ENCODE measurements around the gene TBC1D14.

TBC1D14 gene

DNA sequence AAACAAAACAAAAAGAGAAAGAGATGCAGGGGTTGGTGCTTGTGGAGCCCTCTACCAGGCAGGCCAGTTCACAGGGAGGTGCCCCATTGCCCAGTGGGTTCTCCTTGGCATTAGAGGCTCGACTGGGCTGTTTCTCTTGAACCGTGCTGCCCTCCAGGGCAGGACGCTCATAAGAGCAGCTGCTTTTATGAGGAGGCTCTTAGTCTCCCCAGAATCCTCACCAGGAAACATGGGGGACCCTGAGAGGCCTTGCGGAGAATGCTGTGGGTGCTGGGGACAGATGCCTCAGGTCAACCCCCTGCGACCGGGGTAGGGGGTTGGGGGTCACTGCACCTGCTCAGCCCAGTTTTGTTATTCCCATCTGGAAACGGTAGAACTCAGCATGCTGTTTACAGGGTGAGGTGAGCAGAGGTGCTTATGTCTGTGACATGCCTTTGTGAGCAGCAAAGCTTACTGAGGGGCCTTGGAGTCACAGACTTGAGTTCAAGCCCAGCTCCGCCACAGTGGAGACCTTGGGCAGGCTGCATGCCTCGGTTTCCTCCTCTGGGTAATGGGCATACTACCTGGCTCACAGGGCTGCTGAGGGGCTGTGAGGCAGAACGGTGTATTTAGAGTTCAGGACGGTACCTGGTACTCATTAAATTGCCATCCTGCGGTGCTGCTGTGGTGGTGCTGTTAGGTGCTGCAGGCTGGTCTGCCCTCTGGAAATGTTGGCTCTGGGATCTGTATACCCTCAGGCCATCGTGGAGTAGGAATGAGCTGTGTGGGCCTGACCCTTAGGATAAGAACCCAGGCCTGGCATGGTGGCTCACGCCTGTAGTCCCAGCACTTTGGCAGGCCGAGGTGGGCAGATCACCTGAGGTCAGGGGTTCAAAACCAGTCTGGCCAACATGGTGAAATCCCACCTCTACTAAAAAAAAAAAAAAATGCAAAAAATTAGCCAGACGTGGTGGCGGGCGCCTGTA, 5.7 kb downstream of the TBC1D14 start:
- Histone ChIP-seq H2BK12ac (ENCODE audit: low read length) (peak overlapping the region; percentile 6), H2AFZ (ENCODE audit: insufficient read depth, low read length, poor library complexity) (no peak overlapping the region), H3K4me1 (ENCODE audit: control insufficient read depth in 1 of 2, insufficient read depth in 2 of 2, low read length in 2 of 2) (peaks cover 27 to 32% of the 10 kb centered on the region in 2 experiments), H3K4ac (ENCODE audit: low read depth, low read length) (peak overlapping the region; percentile 12), H4K12ac (ENCODE audit: low read depth, low read length) (no peak overlapping the region), H3K4me2 (ENCODE audit: low read length) (no peak overlapping the region), H3K18ac (ENCODE audit: low read length) (no peak overlapping the region), H3K4me3 (ENCODE audit: low read depth, low read length) (no peak overlapping the region), H2BK120ac (ENCODE audit: insufficient read depth, low read length, poor library complexity) (no peak overlapping the region), H2AK5ac (ENCODE audit: low read length) (peak overlapping the region; percentile 21), H2BK5ac (ENCODE audit: low read depth, low read length, poor library complexity) (no peak overlapping the region), H4K91ac (ENCODE audit: low read depth, low read length) (peak overlapping the region; percentile 55), H3K14ac (ENCODE audit: low read length) (no peak overlapping the region), H3K9ac (ENCODE audit: low read length) (no peak overlapping the region), H3K36me3 (ENCODE audit: control insufficient read depth in 1 of 2, insufficient read depth in 2 of 2, low read length in 2 of 2) (no peaks in the 10 kb centered on the region), H3K79me2 (ENCODE audit: control insufficient read depth, insufficient read depth, low read length, poor library complexity) (peaks cover 4% of the 10 kb centered on the region), H3K9me3 (ENCODE audit: insufficient read depth, low read depth, low read length) (no peaks in the 10 kb centered on the region), H3K23ac (ENCODE audit: low read length) (no peak overlapping the region), H3K79me1 (ENCODE audit: low read length) (peaks cover 6% of the 10 kb centered on the region), H3K27ac (ENCODE audit: low read depth, low read length) (no peak overlapping the region), H3K27me3 (ENCODE audit: insufficient read depth, low read length) (no peaks in the 10 kb centered on the region), H4K8ac (ENCODE audit: low read depth, low read length) (no peak overlapping the region)
- DNase-seq, result peak in 1 of 2 donors; percentile 63
- no CpG with 5 or more reads among the region's 18 CpGs for WGBS (ENCODE audit: extremely low coverage, insufficient coverage, insufficient read length)

GRCh38 chr4:6916069-6916586, 6.5 kb downstream of the TBC1D14 start:
- peak overlapping the region; percentile 35 for H4K8ac ChIP-seq (ENCODE audit: low read depth, low read length)
- peak overlapping the region; percentile 22 for H3K18ac ChIP-seq (ENCODE audit: low read length)
- no peak overlapping the region for H4K12ac ChIP-seq (ENCODE audit: low read depth, low read length)
- no peaks in the 10 kb centered on the region for H3K36me3 ChIP-seq (ENCODE audit: control insufficient read depth in 1 of 2, insufficient read depth in 2 of 2, low read length in 2 of 2)
- no peak overlapping the region for H3K9ac ChIP-seq (ENCODE audit: low read length)
- no peak overlapping the region for H3K23ac ChIP-seq (ENCODE audit: low read length)
- H2BK12ac ChIP-seq (ENCODE audit: low read length), result peak overlapping the region; percentile 56
- no peaks in the 10 kb centered on the region for H3K79me2 ChIP-seq (ENCODE audit: control insufficient read depth, insufficient read depth, low read length, poor library complexity)
- peak overlapping the region; percentile 64 for H2BK120ac ChIP-seq (ENCODE audit: insufficient read depth, low read length, poor library complexity)
- no peaks in the 10 kb centered on the region for H3K9me3 ChIP-seq (ENCODE audit: insufficient read depth, low read depth, low read length)
- peaks cover 6% of the 10 kb centered on the region for H3K79me1 ChIP-seq (ENCODE audit: low read length)
- H4K91ac ChIP-seq (ENCODE audit: low read depth, low read length), result peak overlapping the region; percentile 80
- peaks cover 22 to 30% of the 10 kb centered on the region in 2 experiments for H3K4me1 ChIP-seq (ENCODE audit: control insufficient read depth in 1 of 2, insufficient read depth in 2 of 2, low read length in 2 of 2)
- H3K4me2 ChIP-seq (ENCODE audit: low read length), result no peak overlapping the region
- peak overlapping the region; percentile 66 for H3K27ac ChIP-seq (ENCODE audit: low read depth, low read length)
- whole genome bisulfite sequencing (ENCODE audit: extremely low coverage, insufficient coverage, insufficient read length), result no CpG with 5 or more reads among the region's 12 CpGs
- H3K4me3 ChIP-seq (ENCODE audit: low read depth, low read length), result no peak overlapping the region
- H2BK5ac ChIP-seq (ENCODE audit: low read depth, low read length, poor library complexity), result no peak overlapping the region
- no peak overlapping the region for H2AK5ac ChIP-seq (ENCODE audit: low read length)
- no peaks in the 10 kb centered on the region for H3K27me3 ChIP-seq (ENCODE audit: insufficient read depth, low read length)
- no peak overlapping the region for H2AFZ ChIP-seq (ENCODE audit: insufficient read depth, low read length, poor library complexity)
- peak overlapping the region; percentile 62 for H3K14ac ChIP-seq (ENCODE audit: low read length)
- H3K4ac ChIP-seq (ENCODE audit: low read depth, low read length), result no peak overlapping the region
- no peak for DNase-seq

DNA sequence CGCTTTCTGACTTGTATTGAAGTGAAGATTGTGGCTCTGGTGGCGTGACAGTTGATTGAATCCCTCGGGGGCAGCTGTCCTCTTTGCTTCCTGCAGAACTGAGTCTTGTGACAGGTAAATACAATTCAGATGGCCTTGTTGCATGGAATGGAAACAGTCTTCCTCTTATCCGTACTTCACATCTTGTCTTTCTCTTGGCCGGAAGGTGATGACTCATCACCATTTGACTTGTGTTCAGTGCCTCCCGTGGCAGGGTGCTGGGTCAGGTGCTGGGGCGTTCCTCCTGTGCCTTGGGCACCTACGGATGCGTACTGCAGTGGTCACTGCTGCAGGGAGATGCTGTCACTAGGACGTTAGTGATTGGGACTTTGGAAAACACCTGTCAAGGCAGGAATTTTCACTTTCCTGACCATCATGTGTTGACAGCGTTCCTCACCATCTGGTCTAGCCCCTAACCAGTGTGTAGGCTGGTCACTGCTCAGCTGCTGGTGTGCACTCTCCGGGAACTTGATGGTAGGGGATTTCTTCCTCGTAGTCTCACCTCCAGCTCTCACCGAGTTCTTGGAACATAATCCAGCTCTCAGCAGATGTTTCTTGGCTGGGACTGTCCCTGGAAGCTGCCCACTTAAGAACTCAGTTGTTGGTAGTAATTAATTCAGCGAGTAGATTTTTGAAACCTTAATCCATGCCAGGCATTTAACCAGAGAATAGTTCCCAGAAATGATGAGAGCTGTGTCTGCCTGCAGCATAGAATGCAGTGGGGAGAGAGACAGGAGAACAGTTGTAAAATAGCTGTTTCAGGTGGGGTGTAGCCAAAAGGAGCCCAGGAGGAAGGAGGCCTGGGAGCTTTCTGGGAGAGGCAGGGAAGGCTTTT, 7.2 kb downstream of the TBC1D14 start:
- no peak overlapping the region for H2AFZ ChIP-seq (ENCODE audit: insufficient read depth, low read length, poor library complexity)
- no peak overlapping the region for H3K9ac ChIP-seq (ENCODE audit: low read length)
- no peaks in the 10 kb centered on the region for H3K9me3 ChIP-seq (ENCODE audit: insufficient read depth, low read depth, low read length)
- no peak overlapping the region for H3K4me2 ChIP-seq (ENCODE audit: low read length)
- H2BK12ac ChIP-seq (ENCODE audit: low read length), result no peak overlapping the region
- no peaks in the 10 kb centered on the region for H3K79me2 ChIP-seq (ENCODE audit: control insufficient read depth, insufficient read depth, low read length, poor library complexity)
- no peak overlapping the region for H2BK120ac ChIP-seq (ENCODE audit: insufficient read depth, low read length, poor library complexity)
- H3K27ac ChIP-seq (ENCODE audit: low read depth, low read length), result peak overlapping the region; percentile 66
- H3K79me1 ChIP-seq (ENCODE audit: low read length), result peaks cover 6% of the 10 kb centered on the region
- WGBS (ENCODE audit: extremely low coverage, insufficient coverage, insufficient read length), result no CpG with 5 or more reads among the region's 15 CpGs
- no peak overlapping the region for H3K4me3 ChIP-seq (ENCODE audit: low read depth, low read length)
- no peak overlapping the region for H3K23ac ChIP-seq (ENCODE audit: low read length)
- peak; percentile 76 to 83 for DNase-seq
- no peak overlapping the region for H4K12ac ChIP-seq (ENCODE audit: low read depth, low read length)
- H3K14ac ChIP-seq (ENCODE audit: low read length), result no peak overlapping the region
- no peak overlapping the region for H2BK5ac ChIP-seq (ENCODE audit: low read depth, low read length, poor library complexity)
- H3K4ac ChIP-seq (ENCODE audit: low read depth, low read length), result no peak overlapping the region
- H4K8ac ChIP-seq (ENCODE audit: low read depth, low read length), result no peak overlapping the region
- peak overlapping the region; percentile 1 for H4K91ac ChIP-seq (ENCODE audit: low read depth, low read length)
- no peaks in the 10 kb centered on the region for H3K36me3 ChIP-seq (ENCODE audit: control insufficient read depth in 1 of 2, insufficient read depth in 2 of 2, low read length in 2 of 2)
- H3K27me3 ChIP-seq (ENCODE audit: insufficient read depth, low read length), result no peaks in the 10 kb centered on the region
- no peak overlapping the region for H2AK5ac ChIP-seq (ENCODE audit: low read length)
- H3K18ac ChIP-seq (ENCODE audit: low read length), result no peak overlapping the region
- peaks cover 22 to 30% of the 10 kb centered on the region in 2 experiments for H3K4me1 ChIP-seq (ENCODE audit: control insufficient read depth in 1 of 2, insufficient read depth in 2 of 2, low read length in 2 of 2)

Measured in trophoblast cell (in vitro differentiated cells and primary cell).